GM21723 (cell line): ENCODE measurements around the gene UBE2S.
"Not testable (repeated sequence)": the region's sequence is repeated elsewhere in the genome, so short reads cannot be mapped to it uniquely, and the experiment has no call there.

ENCODE experiments used
- ATAC-seq: cut with Tn5 transposase; IDR thresholded peaks from one replicate; pipeline ENCODE4 v1.9.1; 2021; ENCODE audit warnings: mild to moderate bottlenecking, moderate library complexity; ENCODE audit not compliant: unreplicated experiment

Gene UBE2S

GRCh38 chr19:55407550-55407799 is at the start of gene UBE2S:
Gene UBE2S, minus strand, starts transcription at chr19:55407788. Its CDS starts 199 bp downstream, at chr19:55407589.
- peak; percentile 79 for ATAC-seq

GRCh38 chr19:55456347-55456746 is 48.8 kb upstream of the UBE2S start:
- ATAC-seq: no peak

- ATAC-seq: no peak
Measured at GRCh38 chr19:55455576-55456235, 48.1 kb upstream of the UBE2S start.

GRCh38 chr19:55454787-55455243 is 47.2 kb upstream of the UBE2S start:
- no peak for ATAC-seq

- no peak for ATAC-seq
Measured at GRCh38 chr19:55453511-55454260, 46.1 kb upstream of the UBE2S start.

- no peak for ATAC-seq
Measured at GRCh38 chr19:55452749-55453346, 45.3 kb upstream of the UBE2S start.

- no peak for ATAC-seq
Measured at GRCh38 chr19:55451965-55452748, 44.6 kb upstream of the UBE2S start.

- no peak for ATAC-seq
Measured at GRCh38 chr19:55451163-55451964, 43.8 kb upstream of the UBE2S start.

- no peak for ATAC-seq
Measured at GRCh38 chr19:55449469-55449868, 41.9 kb upstream of the UBE2S start.

- ATAC-seq: not testable (repeated sequence)
Measured at GRCh38 chr19:55448175-55448490, 40.5 kb upstream of the UBE2S start.

GRCh38 chr19:55447421-55448174 is 40.0 kb upstream of the UBE2S start:
- no peak for ATAC-seq

- no peak for ATAC-seq
Measured at GRCh38 chr19:55446060-55446459, 38.5 kb upstream of the UBE2S start.

GRCh38 chr19:55444646-55445045 is 37.1 kb upstream of the UBE2S start:
- ATAC-seq: no peak

- ATAC-seq: no peak
Measured at GRCh38 chr19:55443824-55444480, 36.4 kb upstream of the UBE2S start.

GRCh38 chr19:55443045-55443823 is 35.6 kb upstream of the UBE2S start, which contains the start of gene SHISA7:
Gene SHISA7, minus strand, starts transcription at chr19:55443300. Its CDS starts 437 bp downstream, at chr19:55442863.
- no peak for ATAC-seq

GRCh38 chr19:55442372-55442961 is 34.9 kb upstream of the UBE2S start:
- no peak for ATAC-seq

GRCh38 chr19:55441692-55442321 is 34.2 kb upstream of the UBE2S start:
- ATAC-seq: no peak

- ATAC-seq: no peak
Measured at GRCh38 chr19:55441319-55441691, 33.7 kb upstream of the UBE2S start.
